NCI-H1105 treated with DMSO at 0.1 percent for 48 hours (cell line): ENCODE results near the gene PPP2R3B.
"Not testable (repeated sequence)": the region's sequence is repeated elsewhere in the genome, so short reads cannot be mapped to it uniquely, and the experiment has no call there.

Experiments
- DNase-seq: peaks from one replicate; lab custom pipeline; 2025; lab: John Stamatoyannopoulos, UW

Gene PPP2R3B

GRCh38 chrX:386768-387575 lies at the start of gene PPP2R3B:
Gene PPP2R3B (minus strand): TSS chrX:386907. CDS start chrX:386691, 216 bp downstream.
- DNase-seq: no peak

- DNase-seq: no peak
Observed at GRCh38 chrX:435536-436122, 48.9 kb upstream of the PPP2R3B start.

- DNase-seq: no peak
Observed at GRCh38 chrX:434946-435345, 48.2 kb upstream of the PPP2R3B start.

- DNase-seq: no peak
Observed at GRCh38 chrX:433771-434170, 47.1 kb upstream of the PPP2R3B start.

- DNase-seq: not testable (repeated sequence)
Observed at GRCh38 chrX:432666-433065, 46.0 kb upstream of the PPP2R3B start.

- no peak for DNase-seq
Observed at GRCh38 chrX:431492-432111, 44.9 kb upstream of the PPP2R3B start.

- no peak for DNase-seq
Observed at GRCh38 chrX:431056-431455, 44.3 kb upstream of the PPP2R3B start.

GRCh38 chrX:429266-429825 lies 42.6 kb upstream of the PPP2R3B start:
- no peak for DNase-seq

- no peak for DNase-seq
Observed at GRCh38 chrX:427812-428725, 41.4 kb upstream of the PPP2R3B start.

GRCh38 chrX:426881-427280 lies 40.2 kb upstream of the PPP2R3B start:
- DNase-seq: no peak

- DNase-seq: no peak
Observed at GRCh38 chrX:425056-425455, 38.3 kb upstream of the PPP2R3B start.

- DNase-seq: no peak
Observed at GRCh38 chrX:421646-422391, 35.1 kb upstream of the PPP2R3B start.

GRCh38 chrX:420496-421223 lies 34.0 kb upstream of the PPP2R3B start:
- DNase-seq: no peak

GRCh38 chrX:418927-419729 lies 32.4 kb upstream of the PPP2R3B start:
- DNase-seq: no peak

GRCh38 chrX:415498-415897 lies 28.8 kb upstream of the PPP2R3B start:
- DNase-seq: not testable (repeated sequence)

- DNase-seq: no peak
Observed at GRCh38 chrX:413322-414201, 26.9 kb upstream of the PPP2R3B start.

- no peak for DNase-seq
Observed at GRCh38 chrX:410296-410695, 23.6 kb upstream of the PPP2R3B start.

GRCh38 chrX:405149-405548 lies 18.4 kb upstream of the PPP2R3B start:
- no peak for DNase-seq

- DNase-seq: no peak
Observed at GRCh38 chrX:404656-405055, 17.9 kb upstream of the PPP2R3B start.
